Activated naive CD8-positive, alpha-beta T cell treated with anti-CD3 and anti-CD28 coated beads for 36 hours (primary cell): ENCODE measurements around the gene MDC1. TPM values are rescaled to one million over a fixed set of nuclear protein-coding genes. Genes with fewer than 3 reads are reported as not detected.
"Not testable (repeated sequence)": the region's sequence is repeated elsewhere in the genome, so short reads cannot be mapped to it uniquely, and the experiment has no call there.

Experiments
- DNase-seq: peaks from one replicate; pipeline ENCODE4 v3.0.0; 2021
- H3K27ac Mint-ChIP-seq: one replicate; pipeline ENCODE4 v1.8.0; 2022; ENCODE audit warnings: mild to moderate bottlenecking, moderate library complexity, mixed read lengths
- H3K27me3 Mint-ChIP-seq: one replicate; pipeline ENCODE4 v1.8.0; 2022; ENCODE audit warnings: mild to moderate bottlenecking, mixed read lengths
- H3K36me3 Mint-ChIP-seq: one replicate; pipeline ENCODE4 v1.8.0; 2021; ENCODE audit warnings: mild to moderate bottlenecking, mixed read lengths
- H3K4me1 Mint-ChIP-seq: one replicate; pipeline ENCODE4 v1.8.0; 2021; ENCODE audit warnings: mixed read lengths
- H3K4me3 Mint-ChIP-seq: one replicate; pipeline ENCODE4 v1.8.0; 2022; ENCODE audit warnings: mild to moderate bottlenecking, moderate library complexity, mixed read lengths
- H3K9me3 Mint-ChIP-seq: one replicate; pipeline ENCODE4 v1.8.0; 2022; ENCODE audit warnings: mixed read lengths
- total RNA-seq, 2 experiments: library from RNA; stranded (reverse); gene quantifications; one replicate each; pipeline ENCODE4 v1.2.3, GENCODE V29; 2021

The MDC1 gene
- total RNA-seq, 2 experiments from 2014 or later, result 63.2 to 67.0 TPM

GRCh38 chr6:30666300-30666699 is 50.8 kb downstream of the MDC1 start:
- DNase-seq, result peak; percentile 72
- Mint-ChIP-seq H3K4me1 (peaks cover 25% of the 10 kb centered on the region), H3K27ac (peak overlapping the region; percentile 82), H3K4me3 (peak overlapping the region; percentile 14), H3K36me3 (peaks cover 26% of the 10 kb centered on the region)
- not testable (repeated sequence) for H3K9me3 Mint-ChIP-seq, H3K27me3 Mint-ChIP-seq

- no peak for DNase-seq
- Mint-ChIP-seq H3K4me3 (no peak overlapping the region), H3K36me3 (peaks cover 26% of the 10 kb centered on the region), H3K4me1 (peaks cover 18% of the 10 kb centered on the region), H3K27ac (peak overlapping the region; percentile 12), H3K9me3 (no peaks in the 10 kb centered on the region), H3K27me3 (no peaks in the 10 kb centered on the region)
These were observed 51.9 kb downstream of the MDC1 start for GRCh38 chr6:30664994-30665767.

- peaks cover 33% of the 10 kb centered on the region for H3K36me3 Mint-ChIP-seq
- not testable (repeated sequence) for H3K9me3 Mint-ChIP-seq, DNase-seq, H3K27me3 Mint-ChIP-seq, H3K4me1 Mint-ChIP-seq, H3K4me3 Mint-ChIP-seq, H3K27ac Mint-ChIP-seq
These were observed 59.2 kb downstream of the MDC1 start for GRCh38 chr6:30657922-30658321.

GRCh38 chr6:30657454-30657853 is 59.6 kb downstream of the MDC1 start:
- no peak overlapping the region for H3K27ac Mint-ChIP-seq
- H3K4me3 Mint-ChIP-seq, result no peak overlapping the region
- peaks cover 28% of the 10 kb centered on the region for H3K36me3 Mint-ChIP-seq
- H3K4me1 Mint-ChIP-seq, result peaks cover 4% of the 10 kb centered on the region
- no peak for DNase-seq
- no peaks in the 10 kb centered on the region for H3K27me3 Mint-ChIP-seq
- no peaks in the 10 kb centered on the region for H3K9me3 Mint-ChIP-seq

GRCh38 chr6:30656513-30656912 is 60.6 kb downstream of the MDC1 start:
- H3K36me3 Mint-ChIP-seq, result peaks cover 27% of the 10 kb centered on the region
- no peaks in the 10 kb centered on the region for H3K27me3 Mint-ChIP-seq
- H3K27ac Mint-ChIP-seq, result no peak overlapping the region
- no peak overlapping the region for H3K4me3 Mint-ChIP-seq
- DNase-seq, result no peak
- no peaks in the 10 kb centered on the region for H3K9me3 Mint-ChIP-seq
- H3K4me1 Mint-ChIP-seq, result peaks cover 4% of the 10 kb centered on the region

- H3K9me3 Mint-ChIP-seq, result no peaks in the 10 kb centered on the region
- H3K27me3 Mint-ChIP-seq, result no peaks in the 10 kb centered on the region
- peaks cover 24% of the 10 kb centered on the region for H3K36me3 Mint-ChIP-seq
- peaks cover 4% of the 10 kb centered on the region for H3K4me1 Mint-ChIP-seq
- no peak overlapping the region for H3K4me3 Mint-ChIP-seq
- no peak for DNase-seq
- no peak overlapping the region for H3K27ac Mint-ChIP-seq
These were observed 61.4 kb downstream of the MDC1 start for GRCh38 chr6:30655743-30656094.

GRCh38 chr6:30654798-30655742 is 62.0 kb downstream of the MDC1 start:
- H3K4me3 Mint-ChIP-seq, result no peak overlapping the region
- H3K9me3 Mint-ChIP-seq, result no peaks in the 10 kb centered on the region
- DNase-seq, result no peak
- H3K27ac Mint-ChIP-seq, result no peak overlapping the region
- H3K36me3 Mint-ChIP-seq, result peaks cover 23% of the 10 kb centered on the region
- peaks cover 4% of the 10 kb centered on the region for H3K4me1 Mint-ChIP-seq
- H3K27me3 Mint-ChIP-seq, result no peaks in the 10 kb centered on the region

GRCh38 chr6:30651143-30651542 is 65.9 kb downstream of the MDC1 start:
- peaks cover 20% of the 10 kb centered on the region for H3K4me1 Mint-ChIP-seq
- H3K36me3 Mint-ChIP-seq, result peaks cover 24% of the 10 kb centered on the region
- no peak overlapping the region for H3K27ac Mint-ChIP-seq
- H3K27me3 Mint-ChIP-seq, result no peaks in the 10 kb centered on the region
- DNase-seq, result no peak
- no peak overlapping the region for H3K4me3 Mint-ChIP-seq
- no peaks in the 10 kb centered on the region for H3K9me3 Mint-ChIP-seq

Other genes starting within 250 kb of the MDC1 start
- gene HLA-E, start 227.8 kb downstream of the MDC1 start, total RNA-seq, result 100 to 1,000 TPM; 481 to 482 TPM
- gene GNL1, start 160.8 kb downstream of the MDC1 start, total RNA-seq, result 100 to 1,000 TPM; 123 to 126 TPM
- gene PRR3, start 160.0 kb downstream of the MDC1 start, total RNA-seq, result 10 to 100 TPM; 32.7 to 34.4 TPM
- gene ABCF1, start 145.8 kb downstream of the MDC1 start, total RNA-seq, result 100 to 1,000 TPM; 122 TPM
- 10 to 100 TPM; 80.5 to 84.6 TPM for gene PPP1R10, start 100.0 kb downstream of the MDC1 start, total RNA-seq
- 100 to 1,000 TPM; 113 to 116 TPM for gene MRPS18B, start 99.4 kb downstream of the MDC1 start, total RNA-seq
- gene ATAT1, start 90.4 kb downstream of the MDC1 start, total RNA-seq, result 1 to 10 TPM; 8.5 to 8.6 TPM
- gene C6orf136, start 70.1 kb downstream of the MDC1 start, total RNA-seq, result 10 to 100 TPM; 35.8 to 37.1 TPM
- gene DHX16, start 44.3 kb downstream of the MDC1 start, total RNA-seq, result 10 to 100 TPM; 40.4 to 42.1 TPM
- gene PPP1R18, start 30.6 kb downstream of the MDC1 start, total RNA-seq, result 100 to 1,000 TPM; 102 to 106 TPM
- gene NRM, start 26.3 kb downstream of the MDC1 start, total RNA-seq, result 10 to 100 TPM; 19.7 to 20.2 TPM
- gene TUBB, start 3.1 kb upstream of the MDC1 start, total RNA-seq, result 1,000 to 10,000 TPM; 1,515 to 1,538 TPM
- 100 to 1,000 TPM; 104 to 107 TPM for gene FLOT1, start 25.4 kb upstream of the MDC1 start, total RNA-seq
- gene IER3, start 27.3 kb upstream of the MDC1 start, total RNA-seq, result 100 to 1,000 TPM; 295 to 310 TPM
- gene DDR1, start 167.2 kb upstream of the MDC1 start, total RNA-seq, result 10 to 100 TPM; 12.0 to 13.7 TPM
- gene GTF2H4, start 190.9 kb upstream of the MDC1 start, total RNA-seq, result 10 to 100 TPM; 44.5 to 46.4 TPM
- gene VARS2, start 197.0 kb upstream of the MDC1 start, total RNA-seq, result 10 to 100 TPM; 79.5 to 80.9 TPM
- not detected for gene SFTA2, start 214.9 kb upstream of the MDC1 start, total RNA-seq
- not detected for gene MUCL3, start 223.7 kb upstream of the MDC1 start, total RNA-seq